Lower lobe of right lung (tissue), 2 donors: ENCODE measurements around the gene GAS2L3. TPM values are rescaled to one million over a fixed set of nuclear protein-coding genes. Genes with fewer than 3 reads are reported as not detected.

ENCODE experiments used
- ATAC-seq, 2 donors: fragments of 200-7000 bp; cut with Tn5 transposase; one replicate each; pipeline ENCODE4 v1.9.1; 2020 to 2022; ENCODE audit warnings: mild to moderate bottlenecking in 2 of 2, moderate library complexity in 2 of 2
- DNase-seq: peaks from one replicate; pipeline ENCODE4 v3.0.0-alpha.2; 2020
- H3K27ac ChIP-seq: fragments of 200-600 bp; one replicate; pipeline ENCODE4 v1.8.0; 2022
- H3K27me3 ChIP-seq: fragments of 200-600 bp; one replicate; pipeline ENCODE4 v1.8.0; 2022; ENCODE audit warnings: low read depth
- H3K36me3 ChIP-seq: fragments of 200-600 bp; one replicate; pipeline ENCODE4 v1.8.0; 2022; ENCODE audit warnings: mild to moderate bottlenecking
- H3K4me1 ChIP-seq: fragments of 200-600 bp; one replicate; pipeline ENCODE4 v1.8.0; 2022
- H3K4me3 ChIP-seq: fragments of 200-600 bp; one replicate; pipeline ENCODE4 v1.8.0; 2022; ENCODE audit warnings: mild to moderate bottlenecking
- H3K9me3 ChIP-seq: fragments of 200-600 bp; one replicate; pipeline ENCODE4 v1.8.0; 2022
- intact Hi-C: fragments of 100-400 bp; cut with DNase I; formaldehyde crosslinking; loops from one replicate; pipeline ENCODE4 v1.11.0; 2022
- total RNA-seq: library from RNA; stranded (reverse); fragmentation: NEBNext Ultra II Directional; extraction: Animal tissue kit (Norgen Biotek cat#: 25700); gene quantifications from one replicate; pipeline ENCODE4 v1.2.1, GENCODE V29; 2021
- TF ChIP-seq, protein P1 (sequence below): fragments of 200-600 bp; IDR thresholded peaks from one replicate; pipeline ENCODE4 v1.8.0; 2022; ENCODE audit warnings: antibody characterized with exemption, mild to moderate bottlenecking
- donor health status: DM: no; HTN: yes; CAD: no; lungs with severe emphysema.

The GAS2L3 gene
- total RNA-seq, 1 donor from 2014 or later = 19.4 TPM

DNA sequence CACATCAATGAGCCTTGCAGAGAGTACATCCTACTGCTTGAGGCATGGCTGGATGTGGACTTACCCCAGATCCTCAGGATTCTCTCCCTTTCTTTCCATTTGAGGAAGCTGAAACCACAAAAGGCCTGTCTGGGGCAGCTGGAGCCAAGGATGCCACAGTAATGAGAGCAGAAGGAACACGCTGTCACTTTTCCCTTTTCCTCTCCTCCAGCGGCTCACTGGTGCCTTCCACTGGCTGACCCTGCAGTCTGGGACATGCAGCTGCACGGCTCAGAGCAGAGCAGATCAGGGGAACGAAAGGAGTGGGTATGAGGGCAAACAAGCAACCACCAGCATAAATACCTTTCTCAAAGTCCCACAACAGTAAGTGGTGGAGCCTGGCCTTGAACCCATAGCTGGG lies 78.2 kb downstream of the GAS2L3 start:
- intact Hi-C loops = no loop called here
- DNase-seq (no peak), ATAC-seq (no peak)
- Histone ChIP-seq H3K36me3 (no peaks in the 10 kb centered on the region), H3K4me1 (no peaks in the 10 kb centered on the region), H3K27me3 (peaks cover 4% of the 10 kb centered on the region), H3K27ac (no peak overlapping the region), H3K9me3 (no peaks in the 10 kb centered on the region), H3K4me3 (no peak overlapping the region)
- TF ChIP-seq, protein P1, sequence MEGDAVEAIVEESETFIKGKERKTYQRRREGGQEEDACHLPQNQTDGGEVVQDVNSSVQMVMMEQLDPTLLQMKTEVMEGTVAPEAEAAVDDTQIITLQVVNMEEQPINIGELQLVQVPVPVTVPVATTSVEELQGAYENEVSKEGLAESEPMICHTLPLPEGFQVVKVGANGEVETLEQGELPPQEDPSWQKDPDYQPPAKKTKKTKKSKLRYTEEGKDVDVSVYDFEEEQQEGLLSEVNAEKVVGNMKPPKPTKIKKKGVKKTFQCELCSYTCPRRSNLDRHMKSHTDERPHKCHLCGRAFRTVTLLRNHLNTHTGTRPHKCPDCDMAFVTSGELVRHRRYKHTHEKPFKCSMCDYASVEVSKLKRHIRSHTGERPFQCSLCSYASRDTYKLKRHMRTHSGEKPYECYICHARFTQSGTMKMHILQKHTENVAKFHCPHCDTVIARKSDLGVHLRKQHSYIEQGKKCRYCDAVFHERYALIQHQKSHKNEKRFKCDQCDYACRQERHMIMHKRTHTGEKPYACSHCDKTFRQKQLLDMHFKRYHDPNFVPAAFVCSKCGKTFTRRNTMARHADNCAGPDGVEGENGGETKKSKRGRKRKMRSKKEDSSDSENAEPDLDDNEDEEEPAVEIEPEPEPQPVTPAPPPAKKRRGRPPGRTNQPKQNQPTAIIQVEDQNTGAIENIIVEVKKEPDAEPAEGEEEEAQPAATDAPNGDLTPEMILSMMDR = no peak

DNA sequence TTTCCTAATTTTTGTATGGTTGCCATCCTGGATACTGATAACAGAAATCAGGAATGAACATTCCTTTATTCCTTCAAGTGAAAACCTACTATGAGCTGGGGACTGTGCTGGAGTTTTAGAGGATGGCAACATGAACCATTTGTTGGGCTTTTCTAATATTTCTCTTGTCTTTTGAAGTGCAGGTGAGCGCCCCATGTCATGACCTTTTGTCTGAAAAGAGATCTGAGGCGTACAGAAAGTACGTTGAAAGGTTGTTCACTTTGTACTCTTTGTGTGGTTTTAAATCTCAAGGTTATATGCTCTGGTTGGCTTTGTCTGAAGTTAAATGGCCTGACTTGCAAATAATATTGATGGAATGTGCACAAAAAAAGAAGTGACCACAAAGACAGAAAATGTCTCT lies 79.0 kb downstream of the GAS2L3 start:
- Histone ChIP-seq H3K27me3 (peaks cover 4% of the 10 kb centered on the region), H3K36me3 (no peaks in the 10 kb centered on the region), H3K27ac (no peak overlapping the region), H3K4me1 (no peaks in the 10 kb centered on the region), H3K9me3 (no peaks in the 10 kb centered on the region), H3K4me3 (no peak overlapping the region)
- DNase-seq = no peak
- intact Hi-C loops = no loop called here
- no peak for ATAC-seq
- TF ChIP-seq, protein P1 = no peak

DNA sequence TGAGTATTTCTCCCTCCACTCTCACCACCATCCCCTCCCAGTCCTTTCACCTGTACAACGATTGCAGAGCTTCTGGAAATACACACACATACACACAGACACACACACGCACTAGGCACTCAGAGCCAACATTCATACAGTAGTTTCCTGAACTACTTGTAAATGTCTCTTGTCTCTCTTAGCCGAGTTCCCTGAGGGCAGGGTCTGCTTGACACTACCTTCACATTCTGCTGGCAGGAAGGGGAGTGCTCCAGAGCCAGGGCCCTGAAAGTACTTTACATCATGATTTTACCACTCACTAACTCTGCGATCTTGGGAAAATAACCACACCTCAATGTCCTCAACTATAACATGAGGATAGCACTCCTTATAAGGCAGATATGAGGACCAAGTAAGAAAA lies 82.7 kb downstream of the GAS2L3 start:
- Histone ChIP-seq H3K9me3 (no peaks in the 10 kb centered on the region), H3K27ac (no peak overlapping the region), H3K36me3 (no peaks in the 10 kb centered on the region), H3K27me3 (peaks cover 4% of the 10 kb centered on the region), H3K4me1 (no peaks in the 10 kb centered on the region), H3K4me3 (no peak overlapping the region)
- no peak for ATAC-seq
- intact Hi-C loops = no loop called here
- no peak for DNase-seq
- TF ChIP-seq, protein P1 = no peak

DNA sequence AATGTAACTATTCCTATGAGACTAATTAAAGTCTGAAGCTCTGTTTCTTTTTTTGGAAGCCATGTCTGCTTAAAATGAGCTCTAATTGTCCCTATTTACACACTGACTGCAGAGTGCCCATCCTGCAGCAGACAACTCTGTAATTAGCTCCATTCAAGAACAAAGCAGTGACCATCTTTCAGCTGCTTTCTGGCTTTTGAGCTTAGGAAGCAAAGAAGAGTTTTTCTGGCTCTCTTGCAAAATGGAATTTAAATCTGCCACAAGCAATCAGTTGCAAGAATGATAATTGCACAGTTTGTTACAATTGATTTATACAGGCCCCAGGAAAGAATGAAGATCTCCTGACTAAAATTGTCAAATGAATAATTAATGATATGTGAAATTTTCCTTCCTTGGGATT lies 83.4 kb downstream of the GAS2L3 start:
- Histone ChIP-seq H3K27me3 (peaks cover 1% of the 10 kb centered on the region), H3K4me1 (no peaks in the 10 kb centered on the region), H3K4me3 (no peak overlapping the region), H3K27ac (no peak overlapping the region), H3K36me3 (no peaks in the 10 kb centered on the region), H3K9me3 (no peaks in the 10 kb centered on the region)
- intact Hi-C loops = no loop called here
- ATAC-seq (no peak), DNase-seq (no peak)
- TF ChIP-seq, protein P1 = no peak

DNA sequence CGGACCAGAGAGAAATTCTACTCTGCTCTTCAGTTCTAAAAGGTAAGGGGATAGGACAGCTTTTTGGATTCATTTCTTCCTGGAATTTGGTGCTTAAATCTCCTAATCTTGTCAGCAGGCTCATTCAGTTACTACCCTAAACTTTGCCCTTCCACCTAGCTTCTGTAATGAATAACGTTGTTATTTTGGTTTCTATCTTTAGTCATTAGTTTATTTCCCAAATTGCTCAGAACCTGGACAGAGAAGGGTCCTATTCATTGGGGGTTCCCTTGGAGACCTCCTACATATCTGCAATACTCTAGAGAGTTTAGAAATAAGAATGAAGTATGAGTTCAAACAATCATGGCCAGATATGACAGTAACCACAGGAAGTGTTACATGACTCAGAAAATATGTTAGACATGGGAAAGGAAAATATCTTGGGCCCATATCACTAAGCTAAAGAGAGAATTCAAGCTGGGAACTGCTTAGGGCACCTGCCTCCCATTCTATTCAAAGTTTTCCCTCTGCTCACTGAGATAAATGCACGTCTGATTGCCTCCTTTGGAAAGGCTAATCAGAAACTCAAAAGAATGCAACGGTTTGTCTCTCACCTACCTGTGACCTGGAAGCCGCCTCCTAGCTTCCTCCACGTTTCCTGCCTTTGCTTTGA lies 87.9 kb downstream of the GAS2L3 start:
- H3K27ac ChIP-seq = no peak overlapping the region
- intact Hi-C loops = no loop called here
- TF ChIP-seq, protein P1 = no peak
- H3K36me3 ChIP-seq = no peaks in the 10 kb centered on the region
- no peaks in the 10 kb centered on the region for H3K9me3 ChIP-seq
- no peak overlapping the region for H3K4me3 ChIP-seq
- H3K27me3 ChIP-seq = no peaks in the 10 kb centered on the region
- no peak for ATAC-seq
- H3K4me1 ChIP-seq = no peaks in the 10 kb centered on the region
- DNase-seq = no peak
